GM21381 (cell line): Measurements from ENCODE around the gene IRF2BPL.

ENCODE experiments used
- ATAC-seq: cut with Tn5 transposase; IDR thresholded peaks from one replicate; pipeline ENCODE4 v1.9.1; 2021; ENCODE audit warnings: mild to moderate bottlenecking, moderate library complexity; ENCODE audit not compliant: unreplicated experiment

The IRF2BPL gene

GRCh38 chr14:77028384-77029231 lies at the start of gene IRF2BPL:
Gene IRF2BPL, minus strand, starts transcription at chr14:77028708. Its CDS starts 916 bp downstream, at chr14:77027792.
- peak; percentile 61 for ATAC-seq

- ATAC-seq: no peak
These were observed 48.5 kb upstream of the IRF2BPL start for GRCh38 chr14:77077040-77077439.

- no peak for ATAC-seq
These were observed 47.7 kb upstream of the IRF2BPL start for GRCh38 chr14:77076113-77076631.

DNA sequence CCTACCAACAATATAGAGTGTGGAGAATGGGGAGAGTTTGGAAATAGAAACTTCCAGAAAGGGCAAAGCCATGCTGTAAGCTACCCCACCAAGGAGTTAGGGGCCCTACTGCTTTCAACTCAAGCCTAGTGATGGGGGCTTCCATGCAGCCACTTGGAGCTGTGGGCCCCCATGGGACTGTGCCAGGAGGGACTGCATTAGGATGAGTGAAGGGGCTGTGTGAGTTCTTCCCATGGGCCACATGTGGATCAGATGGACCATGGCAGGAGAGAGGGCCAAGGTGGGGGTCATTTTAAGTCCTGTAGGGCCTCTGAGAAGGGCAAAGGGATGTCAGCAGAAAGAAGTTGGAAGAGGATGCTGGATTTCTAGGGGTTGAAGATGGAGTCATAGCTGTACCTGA lies 46.5 kb upstream of the IRF2BPL start:
- no peak for ATAC-seq

DNA sequence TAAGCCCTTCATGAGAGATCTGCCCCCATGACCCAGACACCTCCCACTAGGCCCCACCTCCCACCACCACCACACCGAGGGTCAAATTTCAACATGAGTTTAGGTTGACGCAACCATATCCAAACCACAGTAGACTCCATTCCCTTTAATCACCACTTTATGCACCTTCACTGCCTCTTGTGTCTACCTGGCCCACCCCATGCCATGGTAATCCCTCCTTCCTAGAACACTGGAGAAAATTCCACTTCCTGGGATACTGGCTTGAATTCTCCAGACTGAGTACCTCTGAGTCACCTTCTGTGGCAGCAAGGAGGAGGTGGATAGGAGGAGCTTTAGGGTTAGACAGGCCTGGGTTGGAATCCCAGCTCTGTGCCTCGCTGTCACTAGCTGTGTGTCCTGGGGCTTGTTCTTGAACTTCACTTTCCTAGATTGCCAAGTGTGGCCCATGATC lies 43.5 kb upstream of the IRF2BPL start:
- no peak for ATAC-seq

DNA sequence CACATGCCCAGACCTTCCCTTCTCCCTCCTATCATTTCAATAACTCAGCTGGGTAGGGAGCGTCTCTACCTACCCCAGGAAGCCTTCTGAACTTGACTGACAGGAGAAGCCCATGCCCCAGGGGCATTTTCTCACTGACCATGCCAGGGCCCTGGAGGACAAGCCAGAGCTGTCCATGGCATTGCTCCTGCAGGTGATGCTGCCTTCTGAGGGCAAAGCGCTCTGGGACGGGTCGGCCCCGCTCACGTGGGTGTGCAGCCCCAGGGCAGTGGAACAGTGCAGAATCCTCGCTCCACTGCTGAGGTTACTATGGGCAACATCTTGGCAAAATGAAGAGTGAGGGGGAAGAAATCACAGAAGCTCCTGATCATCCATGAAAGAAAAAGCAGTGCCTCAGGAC lies 41.0 kb upstream of the IRF2BPL start:
- no peak for ATAC-seq

- ATAC-seq: no peak
These were observed 40.2 kb upstream of the IRF2BPL start for GRCh38 chr14:77068517-77069200.

GRCh38 chr14:77067632-77068516 lies 39.4 kb upstream of the IRF2BPL start:
- no peak for ATAC-seq

DNA sequence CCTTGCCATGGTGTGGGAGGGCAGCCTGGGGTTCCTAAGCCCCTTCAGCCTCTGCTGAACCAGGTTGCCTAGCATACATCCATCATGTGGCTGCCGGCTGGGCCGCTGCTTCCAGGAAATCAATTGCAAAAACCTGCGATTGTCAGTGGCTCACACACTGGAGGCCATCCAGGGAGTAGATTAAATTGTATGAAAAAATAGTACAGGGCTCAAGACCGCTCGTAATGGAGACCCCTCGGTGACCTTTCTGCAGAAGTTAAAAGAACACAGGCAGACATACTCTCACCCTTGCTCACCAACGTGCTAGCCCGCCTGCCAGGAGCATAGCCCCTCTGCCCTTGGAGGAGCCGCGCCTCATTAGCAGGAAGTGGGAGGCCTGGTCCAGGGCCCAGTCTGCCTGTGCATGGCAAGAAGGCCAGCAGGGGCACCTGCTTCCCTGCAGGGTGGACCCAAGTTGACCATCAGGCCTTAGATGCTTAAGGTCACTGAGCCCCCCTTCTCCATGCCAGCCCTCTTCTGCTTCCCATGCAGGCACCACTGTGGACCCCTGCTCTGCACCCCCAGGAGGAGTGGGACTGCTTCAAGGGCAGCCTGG lies 38.2 kb upstream of the IRF2BPL start:
- no peak for ATAC-seq

GRCh38 chr14:77065851-77066577 lies 37.5 kb upstream of the IRF2BPL start:
- ATAC-seq: no peak

- no peak for ATAC-seq
These were observed 36.1 kb upstream of the IRF2BPL start for GRCh38 chr14:77064521-77065178.

GRCh38 chr14:77063571-77064171 lies 35.2 kb upstream of the IRF2BPL start:
- ATAC-seq: no peak

GRCh38 chr14:77062261-77062660 lies 33.8 kb upstream of the IRF2BPL start:
- no peak for ATAC-seq

DNA sequence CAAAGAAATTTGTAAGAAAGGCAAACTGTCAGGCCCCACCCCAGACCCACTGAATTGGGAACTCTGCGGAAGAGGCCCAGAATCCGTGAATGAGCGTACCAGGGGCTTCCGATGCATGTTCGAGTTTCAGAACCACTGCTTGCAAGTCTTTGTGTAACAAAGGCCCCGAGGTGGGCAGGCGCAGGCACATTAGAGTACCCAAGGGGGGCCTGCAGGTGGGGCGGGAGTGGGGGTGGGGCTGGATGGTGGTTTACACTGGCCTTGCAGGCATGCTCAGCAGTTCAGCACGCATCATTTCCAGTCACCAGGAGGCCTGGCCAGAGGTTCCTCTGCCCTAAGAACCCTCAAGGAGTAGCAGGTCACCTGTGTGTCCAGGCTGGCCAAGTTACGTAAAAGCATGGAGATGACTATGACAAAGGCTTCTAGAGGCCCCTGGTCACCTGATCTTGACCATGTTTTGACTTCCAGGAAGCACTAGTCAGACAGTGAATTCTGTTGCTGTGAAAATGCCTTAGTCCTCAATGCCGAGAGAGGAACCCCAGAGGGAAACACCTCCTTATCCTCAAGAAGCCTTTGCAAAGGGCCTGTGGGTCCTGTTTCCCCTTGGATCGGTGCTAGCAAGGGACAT lies 33.2 kb upstream of the IRF2BPL start:
- ATAC-seq: no peak

DNA sequence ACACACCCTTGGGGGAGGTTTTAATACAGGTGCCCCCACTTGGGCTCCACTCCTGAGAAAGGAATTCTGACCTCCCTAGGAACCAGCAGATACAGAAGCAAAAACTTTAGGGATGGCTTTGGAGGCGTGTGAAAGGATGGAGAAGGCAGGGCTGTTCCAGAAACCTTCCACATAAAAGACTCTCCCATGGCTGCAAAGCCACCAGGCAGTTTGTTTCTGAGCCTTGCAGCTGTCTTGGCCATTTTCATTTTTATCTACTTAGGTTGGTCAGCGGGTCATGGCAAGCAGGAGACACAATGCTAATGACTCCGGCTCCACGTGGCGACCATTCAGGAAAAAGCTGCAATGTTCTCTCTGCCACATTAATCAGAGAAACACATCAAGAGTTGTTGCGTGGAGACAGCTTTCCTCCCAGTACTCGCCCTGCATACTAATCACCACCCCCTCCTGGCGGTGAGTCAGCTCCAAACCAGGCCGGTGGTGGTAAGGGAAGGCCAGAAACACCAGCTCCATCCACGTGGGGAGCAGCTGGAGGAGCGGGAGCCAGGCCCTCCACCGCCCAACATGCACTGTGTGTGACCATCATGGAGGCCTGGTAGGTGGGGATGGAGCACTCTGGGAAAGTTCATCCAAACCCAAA lies 30.9 kb upstream of the IRF2BPL start:
- ATAC-seq: no peak

GRCh38 chr14:77058785-77059184 lies 30.3 kb upstream of the IRF2BPL start:
- ATAC-seq: no peak

GRCh38 chr14:77058117-77058516 lies 29.6 kb upstream of the IRF2BPL start:
- ATAC-seq: no peak

DNA sequence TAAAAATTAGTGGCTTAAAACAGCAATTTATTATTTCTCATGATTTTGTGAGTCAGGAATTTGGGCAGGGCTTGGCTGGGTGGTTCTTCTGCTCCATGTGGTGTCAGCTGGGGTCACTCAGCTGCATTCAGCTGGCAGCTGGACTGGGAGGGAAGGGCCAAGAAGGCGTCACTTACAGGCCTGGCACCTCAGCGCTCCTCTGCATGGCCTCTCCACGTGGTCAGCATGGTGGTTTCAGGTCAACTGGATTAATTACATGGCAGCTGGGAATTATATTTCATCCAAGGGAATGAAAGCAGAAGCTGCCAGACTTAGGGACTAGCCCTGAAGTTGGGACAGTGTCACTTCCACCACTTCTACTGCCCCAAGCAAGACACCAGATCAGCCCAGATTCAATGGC lies 27.5 kb upstream of the IRF2BPL start:
- no peak for ATAC-seq
